ENCODE measurements around the gene NTRK2. TPM values are rescaled to one million over a fixed set of nuclear protein-coding genes. Genes with fewer than 3 reads are reported as not detected.

Gene NTRK2
- total RNA-seq, 1 donor from 2014 or later: 0.07 TPM

- Mint-ChIP-seq H3K4me1 (no peaks in the 10 kb centered on the region), H3K36me3 (ENCODE audit: low read depth) (no peaks in the 10 kb centered on the region), H3K27me3 (peaks cover 6% of the 10 kb centered on the region), H3K4me3 (no peak overlapping the region), H3K9me3 (no peaks in the 10 kb centered on the region), H3K27ac (no peak overlapping the region)
- no peak for DNase-seq
- intact Hi-C loops (cut with micrococcal nuclease): no loop called here
- no peak for TF ChIP-seq CTCF (IDR thresholded peaks at IDR 0.05)
- CTCF ChIA-PET: no interaction called here
- POLR2A ChIA-PET: no interaction called here
- ATAC-seq (ENCODE audit: low read depth): no peak
Observed at GRCh38 chr9:84702471-84702870, 32.9 kb downstream of the NTRK2 start.

- intact Hi-C loops (cut with micrococcal nuclease): no loop called here
- Mint-ChIP-seq H3K4me3 (no peak overlapping the region), H3K4me1 (no peaks in the 10 kb centered on the region), H3K27ac (no peak overlapping the region), H3K27me3 (peaks cover 6% of the 10 kb centered on the region), H3K9me3 (no peaks in the 10 kb centered on the region), H3K36me3 (ENCODE audit: low read depth) (no peaks in the 10 kb centered on the region)
- TF ChIP-seq CTCF (IDR thresholded peaks at IDR 0.05): no peak
- DNase-seq (no peak), ATAC-seq (ENCODE audit: low read depth) (no peak)
- ChIA-PET POLR2A (no interaction called here), CTCF (no interaction called here)
Observed at GRCh38 chr9:84703793-84704192, 34.3 kb downstream of the NTRK2 start.

GRCh38 chr9:84705128-84705527 is 35.6 kb downstream of the NTRK2 start:
- no peak overlapping the region for H3K27ac Mint-ChIP-seq
- TF ChIP-seq CTCF (IDR thresholded peaks at IDR 0.05): no peak
- ATAC-seq (ENCODE audit: low read depth): no peak
- ChIA-PET CTCF (no interaction called here), POLR2A (no interaction called here)
- DNase-seq: no peak
- no peaks in the 10 kb centered on the region for H3K36me3 Mint-ChIP-seq (ENCODE audit: low read depth)
- H3K4me3 Mint-ChIP-seq: no peak overlapping the region
- H3K9me3 Mint-ChIP-seq: no peaks in the 10 kb centered on the region
- intact Hi-C loops (cut with micrococcal nuclease): no loop called here
- H3K4me1 Mint-ChIP-seq: peaks cover 1% of the 10 kb centered on the region
- peaks cover 4% of the 10 kb centered on the region for H3K27me3 Mint-ChIP-seq

GRCh38 chr9:84708400-84708799 is 38.9 kb downstream of the NTRK2 start:
- peaks cover 1% of the 10 kb centered on the region for H3K4me1 Mint-ChIP-seq
- DNase-seq (no peak), ATAC-seq (ENCODE audit: low read depth) (no peak)
- no peak overlapping the region for H3K27ac Mint-ChIP-seq
- CTCF ChIA-PET: no interaction called here
- no peak for TF ChIP-seq CTCF (IDR thresholded peaks at IDR 0.05)
- no peaks in the 10 kb centered on the region for H3K36me3 Mint-ChIP-seq (ENCODE audit: low read depth)
- H3K4me3 Mint-ChIP-seq: no peak overlapping the region
- POLR2A ChIA-PET: no interaction called here
- peaks cover 6% of the 10 kb centered on the region for H3K27me3 Mint-ChIP-seq
- intact Hi-C loops (cut with micrococcal nuclease): no loop called here
- no peaks in the 10 kb centered on the region for H3K9me3 Mint-ChIP-seq

- ATAC-seq (ENCODE audit: low read depth) (no peak), DNase-seq (no peak)
- Mint-ChIP-seq H3K27ac (no peak overlapping the region), H3K4me1 (peaks cover 1% of the 10 kb centered on the region), H3K9me3 (no peaks in the 10 kb centered on the region), H3K27me3 (peaks cover 10% of the 10 kb centered on the region), H3K4me3 (no peak overlapping the region), H3K36me3 (ENCODE audit: low read depth) (no peaks in the 10 kb centered on the region)
- POLR2A ChIA-PET: no interaction called here
- CTCF ChIA-PET: no interaction called here
- intact Hi-C loops (cut with micrococcal nuclease): no loop called here
- no peak for TF ChIP-seq CTCF (IDR thresholded peaks at IDR 0.05)
Observed at GRCh38 chr9:84709056-84709455, 39.5 kb downstream of the NTRK2 start.

All from activated B cell treated with CpG ODN at 0.5 μM for 24 hours (primary cell).